ENCODE data around the gene PRPSAP1. TPM values are rescaled to one million over a fixed set of nuclear protein-coding genes. Genes with fewer than 3 reads are reported as not detected.

PRPSAP1 gene
- total RNA-seq, 4 donors from 2014 or later: 133 to 198 (median 167) TPM

DNA sequence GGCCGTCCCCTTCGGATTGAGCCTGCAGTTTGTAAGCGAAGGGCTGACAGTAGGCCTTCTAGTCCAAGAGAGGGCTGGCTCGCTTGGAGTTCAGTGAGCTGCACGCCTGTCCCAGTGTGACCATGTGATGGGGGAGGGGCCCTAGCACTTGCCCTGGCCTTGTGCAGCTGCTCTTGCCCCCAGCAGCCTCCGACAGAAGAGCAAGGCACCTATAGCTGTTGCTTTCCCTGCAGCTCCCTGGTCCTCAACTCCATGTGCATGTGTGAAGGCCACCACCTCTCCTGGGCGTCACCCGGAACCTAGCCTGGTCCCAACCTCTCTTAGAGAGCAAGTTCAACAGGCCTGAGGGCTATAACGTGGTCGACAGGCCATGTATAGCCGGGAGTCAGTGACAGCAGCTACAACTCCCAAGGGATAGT is 36.3 kb upstream of the PRPSAP1 start:
- no peak overlapping the region for H3K4me3 ChIP-seq (replicated peaks in 1 of 3)
- 91 to 94% methylated on average over 6 to 11 of the region's 11 CpGs for WGBS, 2 donors
- no peak for TF ChIP-seq POLR2A (IDR thresholded peaks at IDR 0.05)
- TF ChIP-seq, protein P1, sequence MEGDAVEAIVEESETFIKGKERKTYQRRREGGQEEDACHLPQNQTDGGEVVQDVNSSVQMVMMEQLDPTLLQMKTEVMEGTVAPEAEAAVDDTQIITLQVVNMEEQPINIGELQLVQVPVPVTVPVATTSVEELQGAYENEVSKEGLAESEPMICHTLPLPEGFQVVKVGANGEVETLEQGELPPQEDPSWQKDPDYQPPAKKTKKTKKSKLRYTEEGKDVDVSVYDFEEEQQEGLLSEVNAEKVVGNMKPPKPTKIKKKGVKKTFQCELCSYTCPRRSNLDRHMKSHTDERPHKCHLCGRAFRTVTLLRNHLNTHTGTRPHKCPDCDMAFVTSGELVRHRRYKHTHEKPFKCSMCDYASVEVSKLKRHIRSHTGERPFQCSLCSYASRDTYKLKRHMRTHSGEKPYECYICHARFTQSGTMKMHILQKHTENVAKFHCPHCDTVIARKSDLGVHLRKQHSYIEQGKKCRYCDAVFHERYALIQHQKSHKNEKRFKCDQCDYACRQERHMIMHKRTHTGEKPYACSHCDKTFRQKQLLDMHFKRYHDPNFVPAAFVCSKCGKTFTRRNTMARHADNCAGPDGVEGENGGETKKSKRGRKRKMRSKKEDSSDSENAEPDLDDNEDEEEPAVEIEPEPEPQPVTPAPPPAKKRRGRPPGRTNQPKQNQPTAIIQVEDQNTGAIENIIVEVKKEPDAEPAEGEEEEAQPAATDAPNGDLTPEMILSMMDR (IDR thresholded peaks at IDR 0.05): no peak

GRCh38 chr17:76388966-76389888 is 35.5 kb upstream of the PRPSAP1 start:
- intact Hi-C loops (cut with DNase I): no loop called here
- DNase-seq: no peak
- H3K27me3 ChIP-seq: no peaks in the 10 kb centered on the region
- TF ChIP-seq, protein P1 (IDR thresholded peaks at IDR 0.05): no peak
- no peak for TF ChIP-seq POLR2A (IDR thresholded peaks at IDR 0.05)
- peaks cover 39 to 55% of the 10 kb centered on the region in 2 donors for H3K4me1 ChIP-seq
- H3K9me3 ChIP-seq: no peaks in the 10 kb centered on the region
- H3K4me3 ChIP-seq (replicated peaks in 1 of 3): no peak overlapping the region
- peaks cover 0 to 6% of the 10 kb centered on the region in 2 donors for H3K36me3 ChIP-seq
- no peak overlapping the region for H3K27ac ChIP-seq
- 83 to 88% methylated on average over 16 of the region's 16 CpGs for WGBS, 2 donors

More for the DNA sequence above, 36.3 kb upstream of the PRPSAP1 start:
- Histone ChIP-seq H3K36me3 (peaks cover 0 to 6% of the 10 kb centered on the region in 2 donors), H3K4me1 (peaks cover 40 to 59% of the 10 kb centered on the region in 2 donors), H3K27ac (no peak overlapping the region), H3K27me3 (no peaks in the 10 kb centered on the region), H3K9me3 (no peaks in the 10 kb centered on the region)
- intact Hi-C loops (cut with DNase I): no loop called here
- DNase-seq: no peak

DNA sequence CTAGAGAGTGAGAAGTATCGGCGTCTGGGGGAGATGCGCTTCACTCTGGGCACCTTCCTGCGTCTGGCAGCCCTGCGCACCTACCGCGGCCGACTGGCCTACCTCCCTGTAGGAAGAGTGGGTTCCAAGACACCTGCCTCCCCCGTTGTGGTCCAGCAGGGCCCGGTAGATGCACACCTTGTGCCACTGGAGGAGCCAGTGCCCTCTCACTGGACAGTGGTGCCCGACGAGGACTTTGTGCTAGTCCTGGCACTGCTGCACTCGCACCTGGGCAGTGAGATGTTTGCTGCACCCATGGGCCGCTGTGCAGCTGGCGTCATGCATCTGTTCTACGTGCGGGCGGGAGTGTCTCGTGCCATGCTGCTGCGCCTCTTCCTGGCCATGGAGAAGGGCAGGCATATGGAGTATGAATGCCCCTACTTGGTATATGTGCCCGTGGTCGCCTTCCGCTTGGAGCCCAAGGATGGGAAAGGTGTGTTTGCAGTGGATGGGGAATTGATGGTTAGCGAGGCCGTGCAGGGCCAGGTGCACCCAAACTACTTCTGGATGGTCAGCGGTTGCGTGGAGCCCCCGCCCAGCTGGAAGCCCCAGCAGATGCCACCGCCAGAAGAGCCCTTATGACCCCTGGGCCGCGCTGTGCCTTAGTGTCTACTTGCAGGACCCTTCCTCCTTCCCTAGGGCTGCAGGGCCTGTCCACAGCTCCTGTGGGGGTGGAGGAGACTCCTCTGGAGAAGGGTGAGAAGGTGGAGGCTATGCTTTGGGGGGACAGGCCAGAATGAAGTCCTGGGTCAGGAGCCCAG is 33.5 kb upstream of the PRPSAP1 start:
- Histone ChIP-seq H3K4me3 (replicated peaks in 1 of 3) (no peak overlapping the region), H3K4me1 (peaks cover 29 to 41% of the 10 kb centered on the region in 2 donors), H3K27me3 (no peaks in the 10 kb centered on the region), H3K27ac (no peak overlapping the region), H3K9me3 (no peaks in the 10 kb centered on the region), H3K36me3 (peaks cover 0 to 6% of the 10 kb centered on the region in 2 donors)
- 96 to 98% methylated on average over 24 to 31 of the region's 31 CpGs for WGBS, 2 donors
- DNase-seq: no peak
- intact Hi-C loops (cut with DNase I): no loop called here
- TF ChIP-seq, protein P1 (IDR thresholded peaks at IDR 0.05): no peak
- no peak for TF ChIP-seq POLR2A (IDR thresholded peaks at IDR 0.05)

DNA sequence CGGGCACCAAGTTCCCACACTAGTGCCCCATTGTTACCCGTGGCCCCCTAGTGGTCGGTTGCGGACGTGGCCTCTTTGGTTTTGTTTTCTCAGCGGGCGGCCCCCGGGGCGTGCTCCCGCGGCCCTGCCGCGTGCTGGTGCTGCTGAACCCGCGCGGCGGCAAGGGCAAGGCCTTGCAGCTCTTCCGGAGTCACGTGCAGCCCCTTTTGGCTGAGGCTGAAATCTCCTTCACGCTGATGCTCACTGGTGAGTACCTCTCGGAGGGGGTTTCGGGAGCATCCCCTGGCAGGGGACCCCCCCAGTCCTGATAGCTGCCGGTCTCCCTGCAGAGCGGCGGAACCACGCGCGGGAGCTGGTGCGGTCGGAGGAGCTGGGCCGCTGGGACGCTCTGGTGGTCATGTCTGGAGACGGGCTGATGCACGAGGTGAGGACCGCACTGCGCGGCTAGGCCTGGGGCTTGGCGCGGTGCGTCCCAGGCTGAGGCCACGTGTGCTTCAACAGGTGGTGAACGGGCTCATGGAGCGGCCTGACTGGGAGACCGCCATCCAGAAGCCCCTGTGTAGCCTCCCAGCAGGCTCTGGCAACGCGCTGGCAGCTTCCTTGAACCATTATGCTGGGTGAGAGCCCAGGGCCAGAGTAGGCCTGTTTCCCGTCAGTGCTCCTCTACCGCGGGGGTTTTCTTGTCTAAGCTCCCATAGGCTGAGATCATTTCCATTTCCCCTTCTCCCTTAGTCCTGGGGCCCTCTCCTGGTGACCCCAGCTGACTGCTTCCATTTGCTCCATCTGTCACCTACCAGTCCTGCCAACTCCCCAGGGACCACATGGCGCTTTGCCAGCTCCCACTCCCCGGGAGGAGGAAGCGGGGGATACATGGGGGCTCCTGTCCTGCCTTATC is 32.4 kb upstream of the PRPSAP1 start:
- peak; percentile 72 to 76 for DNase-seq
- WGBS, 2 donors: 37 to 72% methylated on average over 7 to 45 of the region's 52 CpGs
- H3K9me3 ChIP-seq: no peaks in the 10 kb centered on the region
- no peak for TF ChIP-seq POLR2A (IDR thresholded peaks at IDR 0.05)
- TF ChIP-seq, protein P1 (IDR thresholded peaks at IDR 0.05): peak; percentile 59 to 86 (median 72)
- peaks cover 0 to 6% of the 10 kb centered on the region in 2 donors for H3K36me3 ChIP-seq
- peak overlapping the region in 1 of 3 donors; percentile 50 for H3K4me3 ChIP-seq (replicated peaks in 1 of 3)
- intact Hi-C loops (cut with DNase I): no loop called here
- no peaks in the 10 kb centered on the region for H3K27me3 ChIP-seq
- H3K27ac ChIP-seq: peak overlapping the region in 2 of 3 donors; percentile 73 to 88
- H3K4me1 ChIP-seq: peaks cover 20 to 32% of the 10 kb centered on the region in 2 donors
